Activated CD8-positive, alpha-beta memory T cell treated with anti-CD3 and anti-CD28 coated beads for 1 hour (primary cell): Measurements from ENCODE around the gene ACOT7.

Experiments
- DNase-seq, 2 donors: peaks; one replicate each; pipeline ENCODE4 v3.0.0-alpha.2; 2020; ENCODE audit warnings: low read depth in 1 of 2; ENCODE audit errors: extremely low read depth in 1 of 2

ACOT7 gene

GRCh38 chr1:6424619-6425593 lies 31.3 kb upstream of the ACOT7 start, which contains the start of gene ESPN:
Gene ESPN, plus strand, starts transcription at chr1:6424776. Its CDS starts 180 bp downstream, at chr1:6424956.
- no peak for DNase-seq

GRCh38 chr1:6424000-6424565 lies 30.5 kb upstream of the ACOT7 start:
- DNase-seq, result no peak

GRCh38 chr1:6423321-6423999 lies 29.9 kb upstream of the ACOT7 start:
- DNase-seq, result peak; percentile 31 to 59

- DNase-seq, result no peak
Measured at GRCh38 chr1:6421266-6421665, 27.7 kb upstream of the ACOT7 start.

- DNase-seq, result no peak
Measured at GRCh38 chr1:6420454-6421042, 27.0 kb upstream of the ACOT7 start.

- no peak for DNase-seq
Measured at GRCh38 chr1:6419804-6420453, 26.4 kb upstream of the ACOT7 start, which contains the start of gene HES2. Gene HES2, minus strand, starts transcription at chr1:6419919. Its CDS starts 99 bp downstream, at chr1:6419820.

- no peak for DNase-seq
Measured at GRCh38 chr1:6419397-6419803, 25.8 kb upstream of the ACOT7 start.

GRCh38 chr1:6418668-6419396 lies 25.3 kb upstream of the ACOT7 start:
- no peak for DNase-seq

GRCh38 chr1:6417961-6418667 lies 24.5 kb upstream of the ACOT7 start:
- DNase-seq, result no peak

- DNase-seq, result no peak
Measured at GRCh38 chr1:6416906-6417305, 23.3 kb upstream of the ACOT7 start.

GRCh38 chr1:6416295-6416656 lies 22.7 kb upstream of the ACOT7 start:
- DNase-seq, result no peak

- DNase-seq, result no peak
Measured at GRCh38 chr1:6414881-6415626, 21.5 kb upstream of the ACOT7 start.

- no peak for DNase-seq
Measured at GRCh38 chr1:6414443-6414844, 20.9 kb upstream of the ACOT7 start.

- DNase-seq, result no peak
Measured at GRCh38 chr1:6412896-6413295, 19.3 kb upstream of the ACOT7 start.

- no peak for DNase-seq
Measured at GRCh38 chr1:6410248-6410893, 16.8 kb upstream of the ACOT7 start.

GRCh38 chr1:6409733-6410132 lies 16.2 kb upstream of the ACOT7 start:
- DNase-seq, result no peak

GRCh38 chr1:6409053-6409452 lies 15.5 kb upstream of the ACOT7 start:
- DNase-seq, result no peak

GRCh38 chr1:6408023-6408422 lies 14.5 kb upstream of the ACOT7 start:
- no peak for DNase-seq
